Dendritic cell treated with granulocyte-macrophage colony-stimulating factor and Interleukin-4, amounts not matched to agents 40 ng/mL and 50 ng/mL, for 4 days (primary cell): ENCODE measurements around the gene ROBO4.

Source experiments
- H3K27ac Mint-ChIP-seq: one replicate; pipeline ENCODE4 v1.8.0; 2022; ENCODE audit warnings: mild to moderate bottlenecking, mixed read lengths
- H3K27me3 Mint-ChIP-seq: one replicate; pipeline ENCODE4 v1.8.0; 2022; ENCODE audit warnings: mild to moderate bottlenecking, mixed read lengths
- H3K36me3 Mint-ChIP-seq: one replicate; pipeline ENCODE4 v1.8.0; 2022; ENCODE audit warnings: low read depth, mixed read lengths
- H3K4me1 Mint-ChIP-seq: one replicate; pipeline ENCODE4 v1.8.0; 2022; ENCODE audit warnings: low read depth, mixed read lengths
- H3K4me3 Mint-ChIP-seq: one replicate; pipeline ENCODE4 v1.8.0; 2022; ENCODE audit warnings: mild to moderate bottlenecking, moderate library complexity, mixed read lengths
- H3K9me3 Mint-ChIP-seq: one replicate; pipeline ENCODE4 v1.8.0; 2022; ENCODE audit warnings: mixed read lengths
- intact Hi-C: fragments of 100-400 bp; cut with micrococcal nuclease; formaldehyde crosslinking; loops from one replicate; pipeline ENCODE4 v1.15.0; 2022

Gene ROBO4

DNA sequence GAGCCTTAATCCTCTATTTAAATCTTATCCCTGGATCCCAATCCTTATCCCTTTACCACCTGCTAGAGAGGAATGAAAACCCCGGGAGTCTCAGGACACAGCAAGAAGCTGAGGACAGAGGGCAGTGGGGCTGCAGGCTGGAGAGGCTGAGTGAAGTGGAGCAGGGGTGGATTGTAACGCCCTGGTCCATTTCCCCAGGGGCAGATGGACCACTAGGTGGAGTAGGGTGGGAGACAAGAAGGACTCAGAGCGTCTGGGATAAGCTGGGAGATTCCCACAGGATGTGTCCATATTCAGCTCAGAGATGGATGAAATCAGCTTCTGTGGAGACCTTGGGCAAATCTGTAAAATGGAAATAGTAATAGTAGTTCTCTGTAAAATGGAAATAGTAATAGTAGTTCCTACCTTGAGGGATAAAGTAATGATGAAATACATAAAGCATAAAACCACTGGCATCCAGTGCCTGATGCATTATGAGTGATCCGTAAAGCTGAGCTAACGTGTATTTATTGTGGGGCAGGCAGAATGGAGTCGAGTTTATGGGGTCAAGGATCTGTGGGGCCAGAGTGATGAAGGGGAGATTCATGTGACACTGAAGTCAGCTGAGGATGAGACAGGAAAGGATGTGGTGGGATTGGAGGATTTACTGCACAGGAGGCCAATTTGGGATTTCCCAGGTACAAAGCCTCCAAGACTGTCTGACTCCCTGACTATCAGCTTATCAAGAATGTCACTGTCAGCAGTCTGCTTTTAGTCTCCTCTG lies 1.9 kb upstream of the ROBO4 start:
- no peak overlapping the region for H3K27ac Mint-ChIP-seq
- H3K27me3 Mint-ChIP-seq: peaks cover 24% of the 10 kb centered on the region
- no peaks in the 10 kb centered on the region for H3K36me3 Mint-ChIP-seq

DNA sequence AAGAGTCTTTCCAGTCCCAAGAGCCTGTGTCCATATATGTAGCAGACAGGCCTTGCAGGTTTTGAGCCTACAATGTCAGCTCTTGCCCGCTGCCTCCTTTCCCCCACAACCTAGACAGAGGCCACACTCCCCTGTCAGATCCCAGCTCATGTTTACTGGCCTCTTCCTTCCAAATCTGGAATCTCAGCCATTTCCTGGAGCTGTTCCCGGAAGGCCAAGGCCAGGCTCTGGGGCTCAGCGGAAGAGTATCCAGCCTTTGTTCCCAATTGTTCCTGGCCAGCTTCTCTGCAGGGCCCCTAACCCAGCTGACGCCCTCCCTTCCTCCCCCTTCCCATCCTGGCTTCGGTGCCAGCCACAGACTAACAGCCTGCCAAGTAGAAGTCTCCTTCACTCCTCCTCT lies 1.0 kb upstream of the ROBO4 start:
- intact Hi-C loops: no loop called here
- Mint-ChIP-seq H3K27me3 (peaks cover 23% of the 10 kb centered on the region), H3K36me3 (no peaks in the 10 kb centered on the region), H3K4me3 (no peak overlapping the region), H3K4me1 (peaks cover 18% of the 10 kb centered on the region), H3K9me3 (no peaks in the 10 kb centered on the region), H3K27ac (no peak overlapping the region)

More for the DNA sequence above, 1.9 kb upstream of the ROBO4 start:
- intact Hi-C loops: no loop called here
- H3K4me3 Mint-ChIP-seq: no peak overlapping the region
- no peaks in the 10 kb centered on the region for H3K9me3 Mint-ChIP-seq
- H3K4me1 Mint-ChIP-seq: peaks cover 18% of the 10 kb centered on the region

DNA sequence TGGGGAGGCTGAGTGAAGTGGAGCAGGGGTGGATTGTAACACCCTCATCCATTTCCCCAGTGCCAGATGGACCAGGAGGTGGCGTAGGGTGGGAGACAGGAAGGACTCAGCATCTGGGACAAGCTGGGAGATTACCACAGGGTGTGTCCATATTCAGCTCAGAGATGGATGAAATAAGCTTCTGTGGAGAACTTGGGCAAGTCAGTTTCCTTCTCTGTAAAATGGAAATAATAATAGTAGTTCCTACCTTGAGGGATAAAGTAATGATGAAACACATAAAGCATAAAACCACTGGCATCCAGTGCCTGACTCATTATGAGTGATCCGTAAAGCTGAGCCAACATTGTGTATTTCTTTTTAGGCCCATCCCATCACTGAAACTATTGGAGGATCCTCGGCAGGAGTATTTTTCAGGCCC lies 607 bp upstream of the ROBO4 start:
- no peaks in the 10 kb centered on the region for H3K36me3 Mint-ChIP-seq
- intact Hi-C loops: no loop called here

DNA sequence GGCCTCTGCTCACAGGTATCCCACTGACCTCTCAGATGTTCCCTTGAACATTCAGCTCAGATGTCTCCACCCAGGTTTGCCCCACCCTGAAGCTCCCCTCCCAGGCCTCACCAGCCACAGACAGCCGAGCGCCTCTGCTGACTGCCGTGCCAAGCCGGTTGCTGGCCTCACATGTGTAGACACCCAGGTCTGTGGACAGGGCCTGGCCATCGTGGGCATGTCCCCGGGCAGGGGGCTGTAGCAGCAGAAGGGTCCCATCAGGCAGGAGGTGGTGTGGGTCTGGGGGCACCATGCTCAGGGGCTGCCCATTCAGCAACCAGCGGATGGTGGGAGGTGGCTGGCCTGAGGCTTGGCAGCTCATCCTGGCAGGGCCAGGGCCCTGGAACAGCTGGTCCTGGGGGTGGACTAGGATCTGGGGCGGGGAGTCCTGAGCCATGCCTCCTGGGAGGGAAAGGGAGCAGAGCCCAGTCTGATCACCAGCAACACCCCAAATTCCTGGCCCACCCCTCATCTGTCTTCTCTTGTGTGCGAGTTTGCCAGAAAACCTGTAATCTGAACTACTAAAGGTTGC lies 759 bp downstream of the ROBO4 start:
- no peak overlapping the region for H3K4me3 Mint-ChIP-seq
- intact Hi-C loops: no loop called here
- peaks cover 23% of the 10 kb centered on the region for H3K27me3 Mint-ChIP-seq
- peaks cover 36% of the 10 kb centered on the region for H3K4me1 Mint-ChIP-seq
- no peaks in the 10 kb centered on the region for H3K36me3 Mint-ChIP-seq
- H3K27ac Mint-ChIP-seq: peak overlapping the region; percentile 8
- no peaks in the 10 kb centered on the region for H3K9me3 Mint-ChIP-seq

More for the DNA sequence above, 607 bp upstream of the ROBO4 start:
- Mint-ChIP-seq H3K27ac (no peak overlapping the region), H3K4me3 (no peak overlapping the region), H3K4me1 (peaks cover 22% of the 10 kb centered on the region), H3K27me3 (peaks cover 23% of the 10 kb centered on the region), H3K9me3 (no peaks in the 10 kb centered on the region)

DNA sequence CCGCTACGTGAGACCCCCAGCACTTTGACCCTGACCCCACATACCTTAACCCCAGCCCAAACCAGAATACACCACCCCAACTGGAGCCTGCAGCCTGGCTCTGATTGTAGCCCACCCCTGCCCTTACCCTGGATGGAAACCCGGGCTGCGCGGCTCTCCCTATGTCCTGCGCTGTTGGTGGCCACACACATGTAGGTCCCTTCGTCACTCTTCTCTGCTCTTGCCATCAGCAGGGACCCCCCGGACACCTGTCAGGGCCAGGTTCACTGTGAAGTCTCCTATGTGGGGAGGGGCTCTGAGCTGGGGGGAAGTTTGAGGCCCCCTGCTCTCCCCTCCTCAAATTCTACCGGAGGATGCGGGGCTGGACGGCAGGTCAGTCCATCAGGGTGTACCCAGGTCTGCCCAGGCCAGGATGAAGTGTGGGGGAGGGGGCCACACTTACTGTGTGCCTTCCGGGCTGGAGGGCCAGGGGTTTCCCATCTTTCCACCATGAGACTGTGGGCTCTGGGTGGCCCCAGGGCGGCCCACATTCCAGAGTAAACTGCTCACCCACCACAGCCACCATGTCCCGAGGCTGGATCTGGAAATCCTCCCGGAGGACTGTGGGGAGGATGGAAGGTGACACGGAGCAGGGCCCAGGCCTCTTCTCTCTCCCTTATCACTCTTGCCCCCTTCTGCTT lies 1.5 kb downstream of the ROBO4 start:
- peaks cover 17% of the 10 kb centered on the region for H3K27me3 Mint-ChIP-seq
- H3K4me1 Mint-ChIP-seq: peaks cover 43% of the 10 kb centered on the region
- H3K9me3 Mint-ChIP-seq: no peaks in the 10 kb centered on the region
- H3K36me3 Mint-ChIP-seq: no peaks in the 10 kb centered on the region
- intact Hi-C loops: no loop called here
- peak overlapping the region; percentile 10 for H3K27ac Mint-ChIP-seq
- no peak overlapping the region for H3K4me3 Mint-ChIP-seq

DNA sequence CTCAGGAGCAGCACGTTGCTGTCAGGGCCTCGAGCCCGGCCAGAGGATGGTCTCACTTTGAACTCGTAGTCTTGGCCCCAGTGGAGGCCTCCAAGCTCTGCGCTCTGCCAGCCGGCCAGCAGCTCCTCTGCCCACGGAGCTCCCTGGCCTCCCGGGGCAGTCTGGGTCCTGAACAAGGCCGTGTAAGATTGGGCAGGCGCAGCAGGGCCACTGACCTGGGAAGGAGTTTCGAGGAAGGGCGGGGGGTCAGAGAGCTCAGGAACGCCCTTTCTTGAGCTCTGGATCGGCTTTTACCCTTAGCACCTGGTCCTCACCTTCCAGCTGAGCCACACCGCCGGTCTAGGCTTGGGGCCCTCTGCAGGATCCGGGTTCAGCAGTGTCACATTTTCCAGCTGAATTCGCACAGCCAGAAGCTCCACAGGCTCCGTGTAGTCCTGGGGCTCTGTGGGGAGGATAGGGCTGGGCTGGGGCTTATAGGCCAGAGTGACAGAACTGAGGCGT lies 2.1 kb downstream of the ROBO4 start:
- no peak overlapping the region for H3K4me3 Mint-ChIP-seq
- H3K4me1 Mint-ChIP-seq: peaks cover 50% of the 10 kb centered on the region
- peak overlapping the region; percentile 10 for H3K27ac Mint-ChIP-seq
- H3K27me3 Mint-ChIP-seq: peaks cover 14% of the 10 kb centered on the region
- no peaks in the 10 kb centered on the region for H3K36me3 Mint-ChIP-seq
- no peaks in the 10 kb centered on the region for H3K9me3 Mint-ChIP-seq
- intact Hi-C loops: no loop called here

DNA sequence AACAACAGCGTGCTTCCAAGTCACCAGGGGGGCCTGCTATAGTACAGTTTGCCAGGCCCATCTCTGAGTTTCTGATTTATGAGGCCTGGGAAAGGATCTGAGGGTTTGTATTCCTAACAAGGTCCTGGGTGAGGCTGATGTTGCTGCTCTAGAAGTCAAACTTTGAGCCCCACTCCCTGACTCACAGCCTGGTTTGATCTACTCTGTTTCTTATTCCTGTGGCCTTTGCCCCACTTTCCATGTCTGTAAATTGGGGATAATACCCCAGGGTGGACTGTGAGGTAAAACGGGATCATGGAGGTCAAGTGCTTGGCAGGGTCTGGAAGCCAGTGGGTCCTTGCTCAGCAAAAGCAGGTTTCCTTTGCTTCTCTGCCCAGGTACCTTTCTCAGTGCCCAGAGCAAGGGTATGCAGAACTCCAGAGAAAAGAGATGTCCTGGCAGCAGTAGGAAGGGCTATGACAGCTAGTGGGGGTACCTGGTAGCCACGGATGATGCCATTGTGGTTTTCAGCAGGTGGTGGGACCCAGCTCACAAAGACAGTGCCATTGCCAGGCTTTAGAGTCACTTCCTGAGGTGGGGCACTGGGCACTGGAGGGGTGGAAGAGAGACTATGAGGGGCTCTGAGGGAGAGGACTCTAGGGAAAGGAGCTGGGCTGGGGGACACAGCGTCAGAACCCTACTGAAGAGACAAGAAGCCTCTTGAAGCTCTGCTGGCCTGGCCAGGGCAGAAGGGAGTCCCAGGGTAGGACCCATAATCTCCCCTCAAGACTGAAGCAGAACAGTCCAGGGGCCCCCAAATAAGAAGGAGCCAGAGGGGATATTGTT lies 2.8 kb downstream of the ROBO4 start:
- Mint-ChIP-seq H3K27ac (no peak overlapping the region), H3K4me3 (no peak overlapping the region), H3K4me1 (peaks cover 53% of the 10 kb centered on the region), H3K36me3 (no peaks in the 10 kb centered on the region), H3K9me3 (no peaks in the 10 kb centered on the region), H3K27me3 (peaks cover 14% of the 10 kb centered on the region)
- intact Hi-C loops: no loop called here

DNA sequence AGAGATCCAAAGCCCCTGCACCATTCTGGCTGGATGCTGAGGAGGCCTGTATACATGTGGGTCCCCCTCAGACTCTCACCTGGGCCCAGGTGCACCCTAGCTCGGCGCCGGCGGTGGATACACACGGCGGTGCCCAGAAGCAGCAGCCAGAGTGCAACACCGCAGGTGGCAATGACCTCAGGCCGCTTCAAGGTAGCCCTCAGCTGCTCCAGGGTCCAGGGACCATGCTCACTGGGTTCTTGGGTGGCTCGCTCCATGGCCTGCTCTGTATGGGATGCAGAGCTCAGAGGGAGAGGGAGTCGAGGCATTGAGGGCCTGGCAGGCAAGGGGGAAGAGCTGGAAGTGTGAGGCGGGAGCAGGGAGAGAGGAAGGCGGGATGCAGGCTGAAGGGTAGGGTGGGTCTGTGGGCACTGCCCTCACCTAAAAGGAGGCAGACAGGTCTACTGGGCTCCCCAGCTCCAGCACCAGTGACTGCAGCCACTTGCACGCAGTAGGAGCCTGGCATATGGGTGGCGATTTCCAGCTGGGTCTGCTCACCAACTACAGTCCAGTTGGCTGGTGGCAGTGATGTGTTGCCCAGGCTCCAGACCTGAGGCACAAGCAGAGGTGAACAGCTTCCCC lies 3.8 kb downstream of the ROBO4 start:
- Mint-ChIP-seq H3K27ac (no peak overlapping the region), H3K4me3 (no peak overlapping the region)
- intact Hi-C loops: loop anchor here (1.0 kb wide), 1 partner anchor 18 kb away; no protein-coding TSS in a partner anchor

DNA sequence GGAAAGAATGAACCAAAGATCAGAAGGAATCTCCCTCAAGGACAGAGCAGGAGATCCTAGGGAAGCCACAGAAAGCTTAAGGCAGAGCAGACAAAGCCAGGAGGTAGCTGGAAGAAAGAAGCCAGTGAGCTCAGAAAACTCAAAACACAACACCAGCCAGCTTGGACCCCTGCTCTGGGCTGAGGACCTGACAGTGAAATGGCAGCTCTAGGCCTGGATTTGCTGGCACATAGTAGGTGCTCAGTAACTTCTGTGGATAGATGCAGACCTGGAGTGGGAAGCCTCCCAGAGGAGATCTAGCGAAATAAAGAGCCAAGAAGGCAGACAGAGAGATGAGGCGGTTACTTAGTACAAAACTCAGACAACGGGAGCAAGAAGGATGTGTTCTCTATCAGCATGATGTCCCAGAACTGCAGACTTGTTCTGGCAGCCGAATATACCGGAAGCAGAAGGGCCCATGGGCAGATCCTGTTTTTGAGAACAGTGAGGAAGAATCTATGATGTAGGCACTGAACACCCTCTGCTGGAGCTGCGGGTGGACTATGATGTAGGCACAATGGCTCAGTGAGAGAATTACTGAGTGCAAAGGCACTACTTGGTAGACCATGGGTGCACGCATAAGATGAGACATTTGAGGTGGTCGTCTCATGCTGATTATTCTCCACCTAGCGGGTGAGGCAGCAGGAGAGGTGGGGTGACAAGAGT lies 4.8 kb downstream of the ROBO4 start:
- H3K36me3 Mint-ChIP-seq: no peaks in the 10 kb centered on the region
- H3K9me3 Mint-ChIP-seq: no peaks in the 10 kb centered on the region
- intact Hi-C loops: loop anchor here (1.0 kb wide), 1 partner anchor 17 kb away; no protein-coding TSS in a partner anchor
- H3K27ac Mint-ChIP-seq: peak overlapping the region; percentile 76
- H3K4me1 Mint-ChIP-seq: peaks cover 68% of the 10 kb centered on the region
- H3K27me3 Mint-ChIP-seq: peaks cover 3% of the 10 kb centered on the region
- no peak overlapping the region for H3K4me3 Mint-ChIP-seq

More for the DNA sequence above, 3.8 kb downstream of the ROBO4 start:
- H3K27me3 Mint-ChIP-seq: peaks cover 7% of the 10 kb centered on the region
- no peaks in the 10 kb centered on the region for H3K9me3 Mint-ChIP-seq
- peaks cover 63% of the 10 kb centered on the region for H3K4me1 Mint-ChIP-seq
- H3K36me3 Mint-ChIP-seq: no peaks in the 10 kb centered on the region

DNA sequence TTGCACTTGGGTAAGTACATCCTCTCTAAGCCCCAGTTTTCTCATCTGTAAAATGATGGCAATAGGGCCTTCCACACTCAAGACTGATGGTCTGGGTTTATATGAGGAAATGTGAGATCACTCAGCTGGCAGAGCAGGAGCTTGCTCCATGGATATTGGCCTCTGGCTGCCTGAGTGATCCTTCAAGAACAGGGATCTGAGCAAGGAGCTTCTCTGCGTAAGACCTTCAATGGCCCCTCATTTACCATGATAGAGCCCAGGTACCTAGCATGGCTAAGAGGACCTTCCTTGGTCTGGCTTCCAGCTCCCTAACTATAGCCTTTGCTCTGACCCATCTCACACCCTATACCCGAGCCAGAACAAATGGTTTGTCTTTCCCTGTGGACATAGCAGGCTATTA lies 5.5 kb downstream of the ROBO4 start:
- Mint-ChIP-seq H3K4me3 (no peak overlapping the region), H3K27ac (peak overlapping the region; percentile 76), H3K27me3 (no peaks in the 10 kb centered on the region), H3K4me1 (peaks cover 67% of the 10 kb centered on the region), H3K36me3 (no peaks in the 10 kb centered on the region), H3K9me3 (no peaks in the 10 kb centered on the region)
- intact Hi-C loops: no loop called here

DNA sequence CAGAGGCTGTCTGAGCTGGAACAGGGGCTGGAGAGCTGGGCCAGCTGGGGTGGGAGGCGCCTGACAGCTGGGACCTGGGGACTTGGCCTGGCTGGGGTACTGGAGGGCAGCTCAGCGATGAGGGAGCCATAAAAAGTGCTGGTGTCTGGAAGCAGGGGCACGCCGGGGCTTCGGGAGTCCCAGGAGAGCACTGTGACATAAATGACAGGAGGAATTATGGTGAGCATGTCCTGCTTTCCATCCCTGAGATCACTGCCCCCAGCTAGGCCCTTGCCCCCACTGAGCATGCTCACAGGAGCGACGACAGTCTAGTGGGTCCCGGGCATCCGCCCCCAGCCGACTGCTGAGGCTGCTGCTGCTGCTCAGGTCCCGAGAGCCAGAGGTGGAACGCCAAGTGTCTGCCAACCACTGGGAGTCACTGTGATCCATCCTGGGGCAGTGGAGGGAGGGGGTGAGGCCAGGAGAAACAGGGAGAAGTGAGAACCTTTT lies 6.2 kb downstream of the ROBO4 start:
- Mint-ChIP-seq H3K27me3 (peaks cover 3% of the 10 kb centered on the region), H3K4me3 (no peak overlapping the region), H3K36me3 (no peaks in the 10 kb centered on the region), H3K27ac (peak overlapping the region; percentile 69), H3K4me1 (peaks cover 60% of the 10 kb centered on the region), H3K9me3 (no peaks in the 10 kb centered on the region)
- intact Hi-C loops: no loop called here

DNA sequence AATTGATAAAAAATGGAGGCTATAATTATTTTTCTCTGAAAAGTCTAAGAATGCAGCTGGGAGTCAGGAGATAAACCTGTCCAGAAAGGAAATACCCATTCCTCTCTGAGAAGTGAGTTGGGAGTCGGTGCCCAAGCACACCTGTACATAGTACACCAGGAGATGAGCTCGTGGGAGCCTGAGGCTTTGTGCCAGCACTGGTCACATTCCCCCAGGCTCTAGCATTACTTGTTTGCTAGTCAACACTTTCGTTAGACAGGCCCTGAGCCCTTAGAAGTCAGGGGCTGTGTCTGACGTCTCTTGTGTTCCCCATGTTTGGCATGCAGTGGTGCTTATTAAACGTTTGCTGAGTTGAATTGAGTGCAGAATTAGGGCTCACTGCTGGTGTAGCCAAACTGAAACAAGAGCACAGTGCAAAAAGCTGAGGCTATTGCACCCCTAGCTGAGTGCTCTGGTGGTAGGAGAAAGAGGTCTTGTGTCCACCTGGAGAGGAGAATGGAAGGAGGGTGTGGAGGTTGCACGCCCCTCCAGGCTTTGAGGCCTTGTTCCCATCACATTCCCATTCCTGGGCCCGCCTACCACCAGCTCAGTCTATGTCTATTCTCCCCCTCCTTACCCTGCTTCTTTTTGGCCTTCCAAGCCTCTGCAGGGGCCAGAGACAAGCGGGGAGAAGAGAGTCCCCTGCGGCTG lies 6.8 kb downstream of the ROBO4 start:
- no peak overlapping the region for H3K27ac Mint-ChIP-seq
- intact Hi-C loops: no loop called here
- peaks cover 5% of the 10 kb centered on the region for H3K27me3 Mint-ChIP-seq
- H3K9me3 Mint-ChIP-seq: no peaks in the 10 kb centered on the region
- no peaks in the 10 kb centered on the region for H3K36me3 Mint-ChIP-seq
- H3K4me3 Mint-ChIP-seq: no peak overlapping the region
- peaks cover 60% of the 10 kb centered on the region for H3K4me1 Mint-ChIP-seq
